ENCODE data around the gene IFRD2. TPM values are rescaled to one million over a fixed set of nuclear protein-coding genes. Genes with fewer than 3 reads are reported as not detected.
"Not testable (repeated sequence)": the region's sequence is repeated elsewhere in the genome, so short reads cannot be mapped to it uniquely, and the experiment has no call there.

IFRD2 gene
- total RNA-seq, 1 donor from 2014 or later, result 77.7 TPM

DNA sequence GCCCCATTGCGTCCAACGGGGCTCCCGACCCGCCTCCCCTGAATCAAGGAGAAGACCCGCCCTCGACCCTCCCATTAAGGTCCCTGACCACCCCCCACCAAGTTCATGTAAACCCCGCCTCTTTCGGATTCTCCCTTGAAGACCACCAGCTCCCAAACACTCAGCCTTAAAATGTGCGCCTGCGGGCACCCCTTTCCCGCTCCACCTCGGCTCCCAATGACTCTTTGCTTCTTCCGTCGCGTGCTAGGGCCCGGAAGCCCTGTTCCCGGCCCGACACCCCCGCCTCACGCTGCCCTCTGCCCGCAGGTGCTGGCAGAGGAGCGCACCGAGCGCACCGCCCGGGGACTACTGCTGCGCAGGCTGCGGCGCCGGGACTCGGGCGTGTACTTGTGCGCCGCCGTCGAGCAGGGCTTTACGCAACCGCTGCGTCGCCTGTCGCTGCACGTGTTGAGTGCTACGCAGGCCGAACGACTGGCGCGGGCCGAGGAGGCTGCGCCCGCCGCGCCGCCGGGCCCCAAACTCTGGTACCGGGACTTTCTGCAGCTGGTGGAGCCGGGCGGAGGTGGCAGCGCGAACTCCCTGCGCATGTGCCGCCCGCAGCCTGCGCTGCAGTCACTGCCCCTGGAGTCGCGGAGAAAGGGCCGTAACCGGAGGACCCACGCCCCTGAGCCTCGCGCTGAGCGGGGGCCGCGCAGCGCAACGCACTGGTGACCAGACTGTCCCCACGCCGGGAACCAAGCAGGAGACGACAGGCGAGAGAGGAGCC is 16.1 kb downstream of the IFRD2 start:
- TF ChIP-seq, protein P1, sequence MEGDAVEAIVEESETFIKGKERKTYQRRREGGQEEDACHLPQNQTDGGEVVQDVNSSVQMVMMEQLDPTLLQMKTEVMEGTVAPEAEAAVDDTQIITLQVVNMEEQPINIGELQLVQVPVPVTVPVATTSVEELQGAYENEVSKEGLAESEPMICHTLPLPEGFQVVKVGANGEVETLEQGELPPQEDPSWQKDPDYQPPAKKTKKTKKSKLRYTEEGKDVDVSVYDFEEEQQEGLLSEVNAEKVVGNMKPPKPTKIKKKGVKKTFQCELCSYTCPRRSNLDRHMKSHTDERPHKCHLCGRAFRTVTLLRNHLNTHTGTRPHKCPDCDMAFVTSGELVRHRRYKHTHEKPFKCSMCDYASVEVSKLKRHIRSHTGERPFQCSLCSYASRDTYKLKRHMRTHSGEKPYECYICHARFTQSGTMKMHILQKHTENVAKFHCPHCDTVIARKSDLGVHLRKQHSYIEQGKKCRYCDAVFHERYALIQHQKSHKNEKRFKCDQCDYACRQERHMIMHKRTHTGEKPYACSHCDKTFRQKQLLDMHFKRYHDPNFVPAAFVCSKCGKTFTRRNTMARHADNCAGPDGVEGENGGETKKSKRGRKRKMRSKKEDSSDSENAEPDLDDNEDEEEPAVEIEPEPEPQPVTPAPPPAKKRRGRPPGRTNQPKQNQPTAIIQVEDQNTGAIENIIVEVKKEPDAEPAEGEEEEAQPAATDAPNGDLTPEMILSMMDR (IDR thresholded peaks at IDR 0.05; ENCODE audit: insufficient read depth, low read length, poor library complexity, severe bottlenecking), result no peak
- Histone ChIP-seq H3K4me3 (ENCODE audit: low read depth, low read length) (no peak overlapping the region), H3K36me3 (ENCODE audit: control insufficient read depth, insufficient read depth, low read length) (no peaks in the 10 kb centered on the region), H3K27me3 (ENCODE audit: control insufficient read depth, insufficient read depth, low read length) (peaks cover 35% of the 10 kb centered on the region)
- no peak for DNase-seq (ENCODE audit: low read depth)

DNA sequence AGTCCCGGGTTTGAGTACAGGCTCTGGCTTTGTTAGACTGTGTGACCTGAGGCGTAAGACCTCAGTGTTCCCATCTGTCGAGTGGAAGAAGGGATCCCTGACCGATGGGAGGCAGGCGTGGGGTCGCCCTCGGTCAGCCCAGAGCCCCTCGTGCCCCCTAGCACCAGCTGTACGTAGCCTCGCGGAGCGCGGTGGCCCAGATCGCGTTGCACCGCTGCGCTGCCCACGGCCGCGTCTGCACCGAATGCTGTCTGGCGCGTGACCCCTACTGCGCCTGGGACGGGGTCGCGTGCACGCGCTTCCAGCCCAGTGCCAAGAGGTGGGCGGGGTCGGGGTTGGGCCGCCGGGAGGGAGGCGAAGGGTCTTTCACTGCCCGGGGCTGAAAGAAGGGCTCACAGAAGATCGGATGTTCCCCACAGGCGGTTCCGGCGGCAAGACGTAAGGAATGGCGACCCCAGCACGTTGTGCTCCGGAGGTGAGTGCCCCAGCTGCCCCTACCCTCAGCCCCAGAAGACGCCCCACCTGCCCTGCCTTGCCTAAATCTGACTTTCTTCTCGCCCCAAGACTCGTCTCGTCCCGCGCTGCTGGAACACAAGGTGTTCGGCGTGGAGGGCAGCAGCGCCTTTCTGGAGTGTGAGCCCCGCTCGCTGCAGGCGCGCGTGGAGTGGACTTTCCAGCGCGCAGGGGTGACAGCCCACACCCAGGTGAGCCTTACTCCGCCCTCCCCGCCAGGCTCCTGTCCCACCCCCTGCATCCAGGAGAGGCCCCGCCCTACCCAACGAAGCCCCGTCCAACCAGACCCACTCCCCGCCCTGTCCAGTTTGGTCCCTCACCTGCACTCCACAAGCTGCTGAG is 16.9 kb downstream of the IFRD2 start:
- DNase-seq (ENCODE audit: low read depth), result no peak
- Histone ChIP-seq H3K27me3 (ENCODE audit: control insufficient read depth, insufficient read depth, low read length) (peaks cover 35% of the 10 kb centered on the region), H3K4me3 (ENCODE audit: low read depth, low read length) (no peak overlapping the region), H3K36me3 (ENCODE audit: control insufficient read depth, insufficient read depth, low read length) (no peaks in the 10 kb centered on the region)
- TF ChIP-seq, protein P1 (IDR thresholded peaks at IDR 0.05; ENCODE audit: insufficient read depth, low read length, poor library complexity, severe bottlenecking), result no peak

DNA sequence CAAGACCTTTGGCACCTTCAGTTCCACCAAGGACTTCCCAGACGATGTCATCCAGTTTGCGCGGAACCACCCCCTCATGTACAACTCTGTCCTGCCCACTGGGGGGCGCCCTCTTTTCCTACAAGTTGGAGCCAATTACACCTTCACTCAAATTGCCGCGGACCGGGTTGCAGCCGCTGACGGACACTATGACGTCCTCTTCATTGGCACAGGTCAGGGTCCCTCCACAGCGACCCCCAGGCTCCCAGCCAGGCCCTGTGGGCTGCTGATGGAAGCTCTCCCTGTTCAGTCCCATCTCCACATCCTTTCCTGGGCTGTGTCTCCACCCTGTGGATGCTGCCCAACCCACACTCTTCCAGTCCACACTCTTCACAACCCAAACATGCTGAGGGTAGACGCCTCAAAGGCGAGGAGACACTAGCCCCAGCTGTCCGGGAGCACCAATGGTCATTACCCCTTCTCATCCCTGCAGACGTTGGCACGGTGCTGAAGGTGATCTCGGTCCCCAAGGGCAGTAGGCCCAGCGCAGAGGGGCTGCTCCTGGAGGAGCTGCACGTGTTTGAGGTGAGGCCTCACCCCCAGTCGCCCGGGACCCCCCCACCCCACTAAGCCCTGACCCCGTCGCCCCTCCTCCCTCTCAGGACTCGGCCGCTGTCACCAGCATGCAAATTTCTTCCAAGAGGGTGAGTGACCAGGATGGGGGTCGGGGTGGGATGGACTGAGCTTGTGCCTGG is 17.7 kb downstream of the IFRD2 start:
- Histone ChIP-seq H3K4me3 (ENCODE audit: low read depth, low read length) (no peak overlapping the region), H3K27me3 (ENCODE audit: control insufficient read depth, insufficient read depth, low read length) (peaks cover 35% of the 10 kb centered on the region), H3K36me3 (ENCODE audit: control insufficient read depth, insufficient read depth, low read length) (no peaks in the 10 kb centered on the region)
- no peak for DNase-seq (ENCODE audit: low read depth)
- TF ChIP-seq, protein P1 (IDR thresholded peaks at IDR 0.05; ENCODE audit: insufficient read depth, low read length, poor library complexity, severe bottlenecking), result peak; percentile 72

DNA sequence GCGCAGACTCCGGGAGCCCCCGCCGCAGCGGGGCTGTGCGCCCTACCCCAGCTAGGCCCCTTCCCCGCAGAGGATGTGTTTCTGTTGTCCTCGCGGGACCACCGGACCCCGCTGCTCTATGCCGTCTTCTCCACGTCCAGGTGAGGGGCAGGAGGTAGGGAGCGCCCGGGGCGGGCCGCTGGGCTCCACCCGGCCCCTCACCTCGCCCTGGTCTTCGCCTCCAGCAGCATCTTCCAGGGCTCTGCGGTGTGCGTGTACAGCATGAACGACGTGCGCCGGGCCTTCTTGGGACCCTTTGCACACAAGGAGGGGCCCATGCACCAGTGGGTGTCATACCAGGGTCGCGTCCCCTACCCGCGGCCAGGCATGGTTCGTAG is 18.6 kb downstream of the IFRD2 start:
- TF ChIP-seq, protein P1 (IDR thresholded peaks at IDR 0.05; ENCODE audit: insufficient read depth, low read length, poor library complexity, severe bottlenecking), result no peak
- H3K27me3 ChIP-seq (ENCODE audit: control insufficient read depth, insufficient read depth, low read length), result peaks cover 35% of the 10 kb centered on the region
- DNase-seq (ENCODE audit: low read depth), result no peak
- no peak overlapping the region for H3K4me3 ChIP-seq (ENCODE audit: low read depth, low read length)
- H3K36me3 ChIP-seq (ENCODE audit: control insufficient read depth, insufficient read depth, low read length), result no peaks in the 10 kb centered on the region

- TF ChIP-seq, protein P1 (IDR thresholded peaks at IDR 0.05; ENCODE audit: insufficient read depth, low read length, poor library complexity, severe bottlenecking), result peak; percentile 95
- Histone ChIP-seq H3K36me3 (ENCODE audit: control insufficient read depth, insufficient read depth, low read length) (no peaks in the 10 kb centered on the region), H3K4me3 (ENCODE audit: low read depth, low read length) (peak overlapping the region; percentile 13), H3K27me3 (ENCODE audit: control insufficient read depth, insufficient read depth, low read length) (peaks cover 35% of the 10 kb centered on the region)
- DNase-seq (ENCODE audit: low read depth), result peak; percentile 28
Observed at GRCh38 chr3:50272911-50273688, 19.1 kb downstream of the IFRD2 start.

- H3K36me3 ChIP-seq (ENCODE audit: control insufficient read depth, insufficient read depth, low read length); H3K4me3 ChIP-seq (ENCODE audit: low read depth, low read length); DNase-seq (ENCODE audit: low read depth): not testable (repeated sequence)
- H3K27me3 ChIP-seq (ENCODE audit: control insufficient read depth, insufficient read depth, low read length), result peaks cover 35% of the 10 kb centered on the region
Observed at GRCh38 chr3:50272538-50272910, 19.7 kb downstream of the IFRD2 start.

All from kidney epithelial cell (primary cell).